Spleen (tissue), 7 donors: Measurements from ENCODE around the gene WASF2.

ENCODE experiments used
- POLR2A ChIP-seq, 3 donors: fragments of 450-650 bp; IDR thresholded peaks; one replicate each; pipeline ENCODE4 v1.5.1; 2017; ENCODE audit warnings: antibody characterized with exemption in 3 of 3, mild to moderate bottlenecking in 1 of 3
- TF ChIP-seq, protein P1 (sequence below), 11 experiments: fragments of 200-600 bp in 7 of 11; fragments of 450-650 bp in 4 of 11; sonication (generic) in 4 of 11; IDR thresholded peaks in 8 of 11; conservative IDR thresholded peaks in 3 of 11; 1 replicate in 7 of 11; 2 replicates in 4 of 11; pipeline versions ENCODE4 v1.4.0 to v1.8.0; 2016 to 2021; ENCODE audit warnings: antibody characterized with exemption in 11 of 11, inconsistent platforms in 4 of 11, mild to moderate bottlenecking in 1 of 11
- donor health status: DM: no; HTN: no; CAD: no; lungs with moderate emphysema.
- donor health status: DM: no; HTN: no; CAD: no.
- donor health status: DM: no; HTN: no; CAD: no.

DNA sequence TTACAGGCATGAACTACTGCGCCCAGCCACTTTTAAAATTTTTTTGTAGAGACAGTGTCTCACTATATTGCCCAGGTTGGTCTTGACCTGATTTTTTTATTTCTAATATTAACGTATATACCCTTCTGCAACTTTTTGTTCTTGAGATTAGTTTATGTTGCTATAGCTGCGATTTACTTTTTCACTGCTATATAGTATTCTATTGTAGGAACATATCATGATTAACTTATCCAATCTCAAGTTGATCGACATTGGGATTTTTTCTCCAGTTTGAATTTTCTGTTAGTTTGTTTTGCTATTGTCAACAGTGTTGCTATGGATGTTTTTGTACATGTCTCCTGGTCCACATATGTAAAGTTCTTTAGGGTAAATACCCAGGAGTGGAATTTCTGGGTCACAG is 35.4 kb downstream of the WASF2 start:
- TF ChIP-seq, protein P1, sequence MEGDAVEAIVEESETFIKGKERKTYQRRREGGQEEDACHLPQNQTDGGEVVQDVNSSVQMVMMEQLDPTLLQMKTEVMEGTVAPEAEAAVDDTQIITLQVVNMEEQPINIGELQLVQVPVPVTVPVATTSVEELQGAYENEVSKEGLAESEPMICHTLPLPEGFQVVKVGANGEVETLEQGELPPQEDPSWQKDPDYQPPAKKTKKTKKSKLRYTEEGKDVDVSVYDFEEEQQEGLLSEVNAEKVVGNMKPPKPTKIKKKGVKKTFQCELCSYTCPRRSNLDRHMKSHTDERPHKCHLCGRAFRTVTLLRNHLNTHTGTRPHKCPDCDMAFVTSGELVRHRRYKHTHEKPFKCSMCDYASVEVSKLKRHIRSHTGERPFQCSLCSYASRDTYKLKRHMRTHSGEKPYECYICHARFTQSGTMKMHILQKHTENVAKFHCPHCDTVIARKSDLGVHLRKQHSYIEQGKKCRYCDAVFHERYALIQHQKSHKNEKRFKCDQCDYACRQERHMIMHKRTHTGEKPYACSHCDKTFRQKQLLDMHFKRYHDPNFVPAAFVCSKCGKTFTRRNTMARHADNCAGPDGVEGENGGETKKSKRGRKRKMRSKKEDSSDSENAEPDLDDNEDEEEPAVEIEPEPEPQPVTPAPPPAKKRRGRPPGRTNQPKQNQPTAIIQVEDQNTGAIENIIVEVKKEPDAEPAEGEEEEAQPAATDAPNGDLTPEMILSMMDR (IDR thresholded peaks at IDR 0.05 in 8 of 11, conservative IDR thresholded peaks at IDR 0.05 in 3 of 11), result no peak
- no peak for TF ChIP-seq POLR2A (IDR thresholded peaks at IDR 0.05)
